Fibroblast of the aortic adventitia (primary cell): ENCODE data around the gene PLXNA4. TPM values are rescaled to one million over a fixed set of nuclear protein-coding genes. Genes with fewer than 3 reads are reported as not detected.

ENCODE experiments used
- DNase-seq: peaks from one replicate; pipeline ENCODE4 v3.0.0-alpha.2; 2010; ENCODE audit warnings: low read depth
- H3K4me3 ChIP-seq: 2 replicates; pipeline ENCODE4 v1.5.1; 2011; ENCODE audit warnings: low read depth, mild to moderate bottlenecking, control low read depth, low read length, moderate library complexity
- CTCF ChIP-seq: IDR thresholded peaks from 2 replicates; pipeline ENCODE4 v1.5.1; 2011; ENCODE audit warnings: mild to moderate bottlenecking, low read length, control low read depth, inconsistent platforms; ENCODE audit not compliant: insufficient read depth
- total RNA-seq: library from RNA; depleted of rRNA; stranded (reverse); fragments of >200 nt; gene quantifications from 2 replicates; pipeline ENCODE4 v1.2.3, GENCODE V29; 2012; ENCODE audit warnings: low replicate concordance

Gene PLXNA4
- total RNA-seq, 1 donor, result 3.0 TPM

GRCh38 chr7:132114411-132114810, 461.9 kb downstream of the PLXNA4 start:
- no peak for TF ChIP-seq CTCF
- no peak overlapping the region for H3K4me3 ChIP-seq
- DNase-seq, result no peak

GRCh38 chr7:132113536-132114371, 462.5 kb downstream of the PLXNA4 start:
- no peak overlapping the region for H3K4me3 ChIP-seq
- no peak for DNase-seq
- TF ChIP-seq CTCF, result no peak

- no peak overlapping the region for H3K4me3 ChIP-seq
- TF ChIP-seq CTCF, result no peak
- peak; percentile 11 for DNase-seq
Measured at GRCh38 chr7:132112657-132113056, 463.6 kb downstream of the PLXNA4 start.

- no peak for DNase-seq
- no peak for TF ChIP-seq CTCF
- no peak overlapping the region for H3K4me3 ChIP-seq
Measured at GRCh38 chr7:132112106-132112505, 464.2 kb downstream of the PLXNA4 start.

GRCh38 chr7:132110692-132111091, 465.6 kb downstream of the PLXNA4 start:
- DNase-seq, result no peak
- H3K4me3 ChIP-seq, result no peak overlapping the region
- no peak for TF ChIP-seq CTCF

- no peak for DNase-seq
- no peak for TF ChIP-seq CTCF
- no peak overlapping the region for H3K4me3 ChIP-seq
Measured at GRCh38 chr7:132109769-132110168, 466.5 kb downstream of the PLXNA4 start.
